Measurements from ENCODE around the gene ZNF81. TPM values are rescaled to one million over a fixed set of nuclear protein-coding genes. Genes with fewer than 3 reads are reported as not detected.

Gene ZNF81
- total RNA-seq, 1 donor from 2014 or later, result 2.8 TPM

DNA sequence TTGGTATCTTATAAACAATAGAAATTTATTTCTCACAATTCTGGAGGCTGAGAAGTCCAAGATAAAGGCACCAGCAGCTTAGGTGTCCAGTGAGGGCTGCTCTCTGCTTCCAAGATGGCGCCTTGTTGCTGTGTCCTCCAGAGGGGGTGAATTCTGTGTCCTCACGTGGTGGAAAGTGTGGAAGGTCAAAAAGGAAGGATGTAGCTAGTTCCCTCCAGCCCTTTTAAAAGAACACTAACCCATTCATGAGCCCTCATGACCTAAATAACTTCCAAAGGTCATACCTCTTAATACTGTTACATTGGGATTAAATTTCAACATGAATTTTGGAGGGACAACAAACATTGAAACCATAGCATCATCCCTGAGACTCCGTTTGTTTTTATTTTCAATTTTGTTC is 48.8 kb downstream of the ZNF81 start:
- TF ChIP-seq, protein P1, sequence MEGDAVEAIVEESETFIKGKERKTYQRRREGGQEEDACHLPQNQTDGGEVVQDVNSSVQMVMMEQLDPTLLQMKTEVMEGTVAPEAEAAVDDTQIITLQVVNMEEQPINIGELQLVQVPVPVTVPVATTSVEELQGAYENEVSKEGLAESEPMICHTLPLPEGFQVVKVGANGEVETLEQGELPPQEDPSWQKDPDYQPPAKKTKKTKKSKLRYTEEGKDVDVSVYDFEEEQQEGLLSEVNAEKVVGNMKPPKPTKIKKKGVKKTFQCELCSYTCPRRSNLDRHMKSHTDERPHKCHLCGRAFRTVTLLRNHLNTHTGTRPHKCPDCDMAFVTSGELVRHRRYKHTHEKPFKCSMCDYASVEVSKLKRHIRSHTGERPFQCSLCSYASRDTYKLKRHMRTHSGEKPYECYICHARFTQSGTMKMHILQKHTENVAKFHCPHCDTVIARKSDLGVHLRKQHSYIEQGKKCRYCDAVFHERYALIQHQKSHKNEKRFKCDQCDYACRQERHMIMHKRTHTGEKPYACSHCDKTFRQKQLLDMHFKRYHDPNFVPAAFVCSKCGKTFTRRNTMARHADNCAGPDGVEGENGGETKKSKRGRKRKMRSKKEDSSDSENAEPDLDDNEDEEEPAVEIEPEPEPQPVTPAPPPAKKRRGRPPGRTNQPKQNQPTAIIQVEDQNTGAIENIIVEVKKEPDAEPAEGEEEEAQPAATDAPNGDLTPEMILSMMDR (IDR thresholded peaks at IDR 0.05; ENCODE audit: insufficient read depth, low read length, poor library complexity, severe bottlenecking), result no peak
- no peak for DNase-seq (ENCODE audit: low read depth)
- no peaks in the 10 kb centered on the region for H3K27me3 ChIP-seq (ENCODE audit: control insufficient read depth, insufficient read depth, low read length)
- no peaks in the 10 kb centered on the region for H3K36me3 ChIP-seq (ENCODE audit: control insufficient read depth, insufficient read depth, low read length)
- H3K4me3 ChIP-seq (ENCODE audit: low read depth, low read length), result no peak overlapping the region

DNA sequence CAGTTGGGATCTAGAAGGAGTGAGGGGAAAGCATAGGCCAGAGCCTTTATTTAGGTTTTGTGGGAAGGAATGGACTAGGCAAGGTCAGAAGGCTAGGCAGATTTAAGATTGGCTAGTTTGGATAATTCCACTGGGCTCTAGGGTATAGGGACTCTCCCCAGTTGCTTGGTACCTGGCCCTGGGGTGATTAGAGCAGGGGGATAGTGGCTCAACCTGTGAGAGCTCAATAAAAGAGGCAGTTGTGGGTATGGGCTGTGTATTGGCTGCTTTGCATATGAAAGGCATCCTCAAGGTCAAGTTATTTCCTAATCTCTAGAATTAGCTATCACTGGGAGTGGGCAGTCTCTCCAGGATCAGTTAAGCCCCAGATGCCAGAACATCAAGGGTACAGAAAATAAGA is 61.3 kb downstream of the ZNF81 start:
- DNase-seq (ENCODE audit: low read depth), result no peak
- H3K4me3 ChIP-seq (ENCODE audit: low read depth, low read length), result no peak overlapping the region
- H3K36me3 ChIP-seq (ENCODE audit: control insufficient read depth, insufficient read depth, low read length), result no peaks in the 10 kb centered on the region
- no peaks in the 10 kb centered on the region for H3K27me3 ChIP-seq (ENCODE audit: control insufficient read depth, insufficient read depth, low read length)
- TF ChIP-seq, protein P1 (IDR thresholded peaks at IDR 0.05; ENCODE audit: insufficient read depth, low read length, poor library complexity, severe bottlenecking), result no peak

GRCh38 chrX:47900833-47901232 is 64.1 kb downstream of the ZNF81 start:
- Histone ChIP-seq H3K27me3 (ENCODE audit: control insufficient read depth, insufficient read depth, low read length) (no peaks in the 10 kb centered on the region), H3K4me3 (ENCODE audit: low read depth, low read length) (no peak overlapping the region), H3K36me3 (ENCODE audit: control insufficient read depth, insufficient read depth, low read length) (no peaks in the 10 kb centered on the region)
- no peak for DNase-seq (ENCODE audit: low read depth)
- TF ChIP-seq, protein P1 (IDR thresholded peaks at IDR 0.05; ENCODE audit: insufficient read depth, low read length, poor library complexity, severe bottlenecking), result no peak

GRCh38 chrX:47902161-47902560 is 65.5 kb downstream of the ZNF81 start:
- TF ChIP-seq, protein P1 (IDR thresholded peaks at IDR 0.05; ENCODE audit: insufficient read depth, low read length, poor library complexity, severe bottlenecking), result no peak
- DNase-seq (ENCODE audit: low read depth), result no peak

GRCh38 chrX:47915886-47916493 is 79.3 kb downstream of the ZNF81 start:
- Histone ChIP-seq H3K36me3 (ENCODE audit: control insufficient read depth, insufficient read depth, low read length) (no peaks in the 10 kb centered on the region), H3K27me3 (ENCODE audit: control insufficient read depth, insufficient read depth, low read length) (no peaks in the 10 kb centered on the region), H3K4me3 (ENCODE audit: low read depth, low read length) (no peak overlapping the region)
- no peak for DNase-seq (ENCODE audit: low read depth)
- TF ChIP-seq, protein P1 (IDR thresholded peaks at IDR 0.05; ENCODE audit: insufficient read depth, low read length, poor library complexity, severe bottlenecking), result no peak

More at GRCh38 chrX:47902161-47902560, 65.5 kb downstream of the ZNF81 start:
- Histone ChIP-seq H3K4me3 (ENCODE audit: low read depth, low read length) (no peak overlapping the region), H3K36me3 (ENCODE audit: control insufficient read depth, insufficient read depth, low read length) (no peaks in the 10 kb centered on the region), H3K27me3 (ENCODE audit: control insufficient read depth, insufficient read depth, low read length) (no peaks in the 10 kb centered on the region)

DNA sequence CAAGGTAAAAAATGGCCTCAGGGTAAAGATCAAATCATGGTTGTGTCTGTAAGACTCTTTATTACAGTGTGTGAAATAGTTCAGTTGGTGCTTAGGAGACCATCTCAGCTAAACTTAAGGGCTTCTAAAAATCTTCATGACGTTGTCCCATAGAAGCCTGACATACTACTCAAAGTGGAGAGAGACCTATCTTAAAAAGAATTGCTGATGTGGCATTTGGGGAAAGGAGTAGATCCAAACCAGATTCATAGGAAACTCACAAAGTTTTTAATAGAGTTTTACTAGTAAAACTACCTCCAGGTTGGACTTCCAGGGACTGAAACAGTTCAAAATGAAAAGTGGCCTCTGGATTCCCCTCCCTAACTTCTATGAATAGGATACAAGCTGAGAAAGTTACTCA is 81.6 kb downstream of the ZNF81 start:
- no peak for DNase-seq (ENCODE audit: low read depth)
- TF ChIP-seq, protein P1 (IDR thresholded peaks at IDR 0.05; ENCODE audit: insufficient read depth, low read length, poor library complexity, severe bottlenecking), result no peak
- Histone ChIP-seq H3K27me3 (ENCODE audit: control insufficient read depth, insufficient read depth, low read length) (no peaks in the 10 kb centered on the region), H3K36me3 (ENCODE audit: control insufficient read depth, insufficient read depth, low read length) (no peaks in the 10 kb centered on the region), H3K4me3 (ENCODE audit: low read depth, low read length) (no peak overlapping the region)

Measured in kidney epithelial cell (primary cell).